K562 (cell line): ENCODE data around the gene KPNB1. TPM values are rescaled to one million over a fixed set of nuclear protein-coding genes. Genes with fewer than 3 reads are reported as not detected.

Experiments
- ASH1L ChIP-seq: fragments of 450-650 bp; IDR thresholded peaks from 2 replicates; pipeline ENCODE4 v1.6.1; 2018; ENCODE audit warnings: borderline replicate concordance, mild to moderate bottlenecking, low read depth; ENCODE audit not compliant: partially characterized antibody
- BACH1 ChIP-seq: fragments of 200-800 bp; sonication (Bioruptor generic); IDR thresholded peaks from 2 replicates; pipeline ENCODE4 v1.6.1; 2016; ENCODE audit warnings: missing genetic modification characterization, missing compliant biosample characterization
- BCL6 ChIP-seq: fragments of 250-450 bp; sonication (Bioruptor Pico); IDR thresholded peaks from 2 replicates; pipeline ENCODE4 v1.4.0; 2020
- CBFA2T3 ChIP-seq: fragments of 450-650 bp; IDR thresholded peaks from 2 replicates; pipeline ENCODE4 v1.6.1; 2017
- DIDO1 ChIP-seq: fragments of 450-650 bp; IDR thresholded peaks from 2 replicates; pipeline ENCODE4 v1.6.1; 2016; ENCODE audit warnings: low read depth, missing biosample characterization, missing genetic modification characterization
- ESRRA ChIP-seq: fragments of 450-650 bp; IDR thresholded peaks from 2 replicates; pipeline ENCODE4 v1.6.1; 2014; ENCODE audit warnings: low read depth, mild to moderate bottlenecking, moderate library complexity, borderline replicate concordance
- GATAD2A ChIP-seq: fragments of 450-650 bp; IDR thresholded peaks from 2 replicates; pipeline ENCODE4 v1.6.1; 2017
- GATAD2B ChIP-seq: fragments of 450-650 bp; IDR thresholded peaks from 2 replicates; pipeline ENCODE4 v1.6.1; 2017; ENCODE audit warnings: mild to moderate bottlenecking, borderline replicate concordance
- HMG20B ChIP-seq: fragments of 250-450 bp; sonication (Bioruptor Pico); IDR thresholded peaks from 2 replicates; pipeline ENCODE4 v1.5.0; 2021; ENCODE audit warnings: mild to moderate bottlenecking
- NEUROD1 ChIP-seq: fragments of 150-350 bp; IDR thresholded peaks from 2 replicates; pipeline ENCODE4 v1.6.1; 2014; ENCODE audit warnings: borderline replicate concordance, low read length, low read depth; ENCODE audit not compliant: partially characterized antibody
- NFIX ChIP-seq: fragments of 250-450 bp; sonication (Bioruptor Pico); IDR thresholded peaks from 2 replicates; pipeline ENCODE4 v1.4.0; 2020; ENCODE audit warnings: low read depth, mild to moderate bottlenecking, moderate library complexity
- SAFB ChIP-seq: fragments of 200-400 bp; formaldehyde crosslinking; IDR thresholded peaks from 2 replicates; pipeline ENCODE4 v1.6.1; 2017; ENCODE audit warnings: low read depth, low read length, borderline replicate concordance
- SNIP1 ChIP-seq: fragments of 450-650 bp; IDR thresholded peaks from 2 replicates; pipeline ENCODE4 v1.7.1; 2017; ENCODE audit warnings: low read depth, mild to moderate bottlenecking
- TAF15 ChIP-seq: fragments of 200-400 bp; formaldehyde crosslinking; IDR thresholded peaks from 2 replicates; pipeline ENCODE4 v1.6.1; 2017; ENCODE audit warnings: mild to moderate bottlenecking, low read depth, low read length, moderate library complexity
- XRCC4 ChIP-seq: IDR thresholded peaks from one replicate; pipeline ENCODE4 v1.6.1; 2011; ENCODE audit not compliant: insufficient read depth, insufficient read length; ENCODE audit errors: extremely low read depth
- YBX1 ChIP-seq: fragments of 450-650 bp; IDR thresholded peaks from 2 replicates; pipeline ENCODE4 v1.7.1; 2016; ENCODE audit warnings: mild to moderate bottlenecking
- ZBTB17 ChIP-seq: fragments of 450-650 bp; formaldehyde crosslinking; IDR thresholded peaks from 2 replicates; pipeline ENCODE4 v1.4.0; 2020; ENCODE audit warnings: mild to moderate bottlenecking
- ZNF76 ChIP-seq: fragments of 250-450 bp; sonication (Bioruptor Pico); IDR thresholded peaks from 2 replicates; pipeline ENCODE4 v1.4.0; 2020; ENCODE audit warnings: mild to moderate bottlenecking, moderate library complexity, borderline replicate concordance
- polyA plus RNA-seq, 8 experiments: library from polyadenylated mRNA; depleted of rRNA in 4 of 8; stranded (reverse) in 5 of 8; unstranded in 3 of 8; fragments of >200 nt; fragmentation: Nextera tagmentation in 2 of 8; fragmentation: Illumina TruSeq in 1 of 8; extraction: Ambion mirVana in 2 of 8; extraction: Trizol in 1 of 8; gene quantifications; 2 replicates each; pipeline versions ENCODE4 v1.2.1 to v1.2.3, GENCODE V29; 2011 to 2014; ENCODE audit warnings: inconsistent platforms in 1 of 8, missing spikeins in 1 of 8
- total RNA-seq, 7 experiments: library from RNA; depleted of rRNA in 6 of 7; stranded (reverse); fragments of >200 nt in 6 of 7; fragmentation: Illumina TruSeq in 2 of 7; extraction: Trizol in 2 of 7; gene quantifications; 2 replicates each; pipeline versions ENCODE4 v1.2.1 to v1.2.3, GENCODE V29; 2011 to 2021; ENCODE audit warnings: low replicate concordance in 1 of 7
- TF ChIP-seq, protein P1 (sequence below), 2 experiments: fragments of 150-350 bp in 1 of 2; IDR thresholded peaks; 2 replicates each; pipeline ENCODE4 v1.6.1; 2012 to 2016; ENCODE audit warnings: low read depth in 2 of 2, low read length in 2 of 2, mild to moderate bottlenecking in 1 of 2, moderate library complexity in 1 of 2
- TF ChIP-seq, protein P2 (sequence below): fragments of 450-650 bp; conservative IDR thresholded peaks from 2 replicates; pipeline ENCODE4 v1.6.1; 2016; ENCODE audit warnings: missing genetic modification characterization, low read depth, mild to moderate bottlenecking, control low read depth, missing compliant biosample characterization
- TF ChIP-seq, protein P3 (sequence below): fragments of 250-450 bp; sonication (Bioruptor Pico); IDR thresholded peaks from 2 replicates; pipeline ENCODE4 v1.8.0; 2022; ENCODE audit warnings: moderate library complexity, mild to moderate bottlenecking, inconsistent platforms
- TF ChIP-seq, protein P4 (sequence below): fragments of 450-650 bp; IDR thresholded peaks from 2 replicates; pipeline ENCODE4 v1.6.1; 2016; ENCODE audit warnings: antibody characterized with exemption

KPNB1 gene
- total and polyA plus RNA-seq, 9 of the 15 experiments (the other 6 are each of a cell fraction or from before 2014, with no cell fraction given) = 154 to 622 (median 354) TPM

DNA sequence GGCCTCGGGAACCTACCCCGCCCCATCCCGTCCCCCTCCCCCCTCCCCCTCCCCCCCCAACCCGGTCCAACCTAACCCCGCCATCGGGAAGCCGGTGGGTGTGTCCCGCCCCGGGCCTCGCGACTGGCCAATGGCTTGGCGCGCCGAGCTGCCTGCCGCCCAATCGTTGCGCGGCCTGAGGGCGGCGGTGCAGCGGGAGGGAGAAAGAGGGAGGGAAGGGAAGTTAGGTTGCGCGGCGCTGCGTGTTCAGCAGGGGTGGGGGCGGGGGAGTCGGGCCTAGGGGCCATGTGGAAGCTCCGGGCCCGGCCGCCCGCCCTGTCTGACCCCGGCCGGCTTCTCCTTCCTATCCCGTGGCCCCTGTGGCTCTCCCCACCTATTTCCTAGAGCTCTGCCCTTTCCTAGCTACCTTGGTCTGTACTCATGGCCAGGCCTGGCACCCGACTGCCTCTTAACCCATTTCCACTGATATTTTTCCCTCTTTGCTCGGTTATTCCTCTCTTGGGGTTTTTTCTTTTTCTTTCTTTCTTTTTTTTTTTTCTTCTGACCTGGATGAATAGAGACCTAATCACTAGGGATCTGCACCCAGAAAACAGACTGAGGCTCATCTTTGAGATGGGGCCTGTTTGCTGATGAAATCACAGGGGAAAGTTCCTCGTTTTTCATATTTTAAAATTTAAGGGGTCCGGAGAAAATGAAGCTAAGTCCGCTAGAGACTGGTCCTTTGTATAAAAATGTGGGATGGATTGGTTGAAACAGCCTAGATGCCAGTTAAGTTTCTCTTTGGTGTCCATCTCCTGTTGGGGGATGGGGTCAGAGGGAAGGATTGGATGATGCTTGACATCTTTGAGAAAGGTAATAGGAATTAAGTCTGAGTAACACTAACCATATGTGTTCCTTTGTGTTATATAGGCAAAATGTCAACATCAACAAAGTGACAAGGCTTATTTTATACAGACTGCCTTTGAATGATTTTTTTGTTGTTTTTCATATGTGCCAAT is 1.1 kb downstream of the KPNB1 start (continued):
- TF ChIP-seq, protein P1, sequence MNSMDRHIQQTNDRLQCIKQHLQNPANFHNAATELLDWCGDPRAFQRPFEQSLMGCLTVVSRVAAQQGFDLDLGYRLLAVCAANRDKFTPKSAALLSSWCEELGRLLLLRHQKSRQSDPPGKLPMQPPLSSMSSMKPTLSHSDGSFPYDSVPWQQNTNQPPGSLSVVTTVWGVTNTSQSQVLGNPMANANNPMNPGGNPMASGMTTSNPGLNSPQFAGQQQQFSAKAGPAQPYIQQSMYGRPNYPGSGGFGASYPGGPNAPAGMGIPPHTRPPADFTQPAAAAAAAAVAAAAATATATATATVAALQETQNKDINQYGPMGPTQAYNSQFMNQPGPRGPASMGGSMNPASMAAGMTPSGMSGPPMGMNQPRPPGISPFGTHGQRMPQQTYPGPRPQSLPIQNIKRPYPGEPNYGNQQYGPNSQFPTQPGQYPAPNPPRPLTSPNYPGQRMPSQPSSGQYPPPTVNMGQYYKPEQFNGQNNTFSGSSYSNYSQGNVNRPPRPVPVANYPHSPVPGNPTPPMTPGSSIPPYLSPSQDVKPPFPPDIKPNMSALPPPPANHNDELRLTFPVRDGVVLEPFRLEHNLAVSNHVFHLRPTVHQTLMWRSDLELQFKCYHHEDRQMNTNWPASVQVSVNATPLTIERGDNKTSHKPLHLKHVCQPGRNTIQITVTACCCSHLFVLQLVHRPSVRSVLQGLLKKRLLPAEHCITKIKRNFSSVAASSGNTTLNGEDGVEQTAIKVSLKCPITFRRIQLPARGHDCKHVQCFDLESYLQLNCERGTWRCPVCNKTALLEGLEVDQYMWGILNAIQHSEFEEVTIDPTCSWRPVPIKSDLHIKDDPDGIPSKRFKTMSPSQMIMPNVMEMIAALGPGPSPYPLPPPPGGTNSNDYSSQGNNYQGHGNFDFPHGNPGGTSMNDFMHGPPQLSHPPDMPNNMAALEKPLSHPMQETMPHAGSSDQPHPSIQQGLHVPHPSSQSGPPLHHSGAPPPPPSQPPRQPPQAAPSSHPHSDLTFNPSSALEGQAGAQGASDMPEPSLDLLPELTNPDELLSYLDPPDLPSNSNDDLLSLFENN (IDR thresholded peaks at IDR 0.05; ENCODE audit: low read depth in 2 of 2, low read length in 2 of 2) = no peak
- peak; percentile 75 for TF ChIP-seq ASH1L
- TF ChIP-seq, protein P2, sequence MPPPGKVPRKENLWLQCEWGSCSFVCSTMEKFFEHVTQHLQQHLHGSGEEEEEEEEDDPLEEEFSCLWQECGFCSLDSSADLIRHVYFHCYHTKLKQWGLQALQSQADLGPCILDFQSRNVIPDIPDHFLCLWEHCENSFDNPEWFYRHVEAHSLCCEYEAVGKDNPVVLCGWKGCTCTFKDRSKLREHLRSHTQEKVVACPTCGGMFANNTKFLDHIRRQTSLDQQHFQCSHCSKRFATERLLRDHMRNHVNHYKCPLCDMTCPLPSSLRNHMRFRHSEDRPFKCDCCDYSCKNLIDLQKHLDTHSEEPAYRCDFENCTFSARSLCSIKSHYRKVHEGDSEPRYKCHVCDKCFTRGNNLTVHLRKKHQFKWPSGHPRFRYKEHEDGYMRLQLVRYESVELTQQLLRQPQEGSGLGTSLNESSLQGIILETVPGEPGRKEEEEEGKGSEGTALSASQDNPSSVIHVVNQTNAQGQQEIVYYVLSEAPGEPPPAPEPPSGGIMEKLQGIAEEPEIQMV (tag) = no peak
- no peak for TF ChIP-seq CBFA2T3
- TF ChIP-seq ESRRA = 0 out of 2 replicates have a peak, but pooled peaks have one; percentile 36
- no peak for TF ChIP-seq ZNF76
- TF ChIP-seq TAF15 = no peak
- TF ChIP-seq XRCC4 = no peak
- no peak for TF ChIP-seq SAFB
- TF ChIP-seq, protein P3, sequence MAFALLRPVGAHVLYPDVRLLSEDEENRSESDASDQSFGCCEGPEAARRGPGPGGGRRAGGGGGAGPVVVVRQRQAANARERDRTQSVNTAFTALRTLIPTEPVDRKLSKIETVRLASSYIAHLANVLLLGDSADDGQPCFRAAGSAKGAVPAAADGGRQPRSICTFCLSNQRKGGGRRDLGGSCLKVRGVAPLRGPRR = no peak
- TF ChIP-seq BCL6 = no peak
- TF ChIP-seq ZBTB17 (CRISPR knock-in tag) = no peak
- no peak for TF ChIP-seq BACH1
- TF ChIP-seq GATAD2A = no peak
- no peak for TF ChIP-seq GATAD2B
- TF ChIP-seq, protein P4, sequence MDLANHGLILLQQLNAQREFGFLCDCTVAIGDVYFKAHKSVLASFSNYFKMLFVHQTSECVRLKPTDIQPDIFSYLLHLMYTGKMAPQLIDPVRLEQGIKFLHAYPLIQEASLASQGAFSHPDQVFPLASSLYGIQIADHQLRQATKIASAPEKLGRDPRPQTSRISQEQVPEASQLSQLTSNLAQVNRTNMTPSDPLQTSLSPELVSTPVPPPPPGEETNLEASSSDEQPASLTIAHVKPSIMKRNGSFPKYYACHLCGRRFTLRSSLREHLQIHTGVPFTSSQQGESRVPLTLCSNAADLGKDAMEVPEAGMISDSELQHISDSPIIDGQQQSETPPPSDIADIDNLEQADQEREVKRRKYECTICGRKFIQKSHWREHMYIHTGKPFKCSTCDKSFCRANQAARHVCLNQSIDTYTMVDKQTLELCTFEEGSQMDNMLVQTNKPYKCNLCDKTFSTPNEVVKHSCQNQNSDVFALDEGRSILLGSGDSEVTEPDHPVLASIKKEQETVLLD = 0 out of 2 replicates have a peak, but pooled peaks have one; percentile 23
- no peak for TF ChIP-seq NFIX (CRISPR knock-in tag)
- no peak for TF ChIP-seq DIDO1
- TF ChIP-seq SNIP1 = no peak
- no peak for TF ChIP-seq YBX1
- TF ChIP-seq NEUROD1 = peak; percentile 95
- no peak for TF ChIP-seq HMG20B (CRISPR knock-in tag)
